Measurements from ENCODE around the gene EPB41L3.

Gene EPB41L3

GRCh38 chr18:5546660-5547059, 2.9 kb upstream of the EPB41L3 start:
- H3K4me1 ChIP-seq (ENCODE audit: insufficient read depth, low read length), result peaks cover 18% of the 10 kb centered on the region
- H2AFZ ChIP-seq (ENCODE audit: low read depth, low read length), result no peak overlapping the region
- no peaks in the 10 kb centered on the region for H3K9me3 ChIP-seq (ENCODE audit: low read length)
- H3K4me3 ChIP-seq (ENCODE audit: low read length), result no peak overlapping the region
- H3K36me3 ChIP-seq (ENCODE audit: insufficient read depth, low read length), result no peaks in the 10 kb centered on the region
- peaks cover 23% of the 10 kb centered on the region for H3K27me3 ChIP-seq (ENCODE audit: insufficient read depth, low read length)

DNA sequence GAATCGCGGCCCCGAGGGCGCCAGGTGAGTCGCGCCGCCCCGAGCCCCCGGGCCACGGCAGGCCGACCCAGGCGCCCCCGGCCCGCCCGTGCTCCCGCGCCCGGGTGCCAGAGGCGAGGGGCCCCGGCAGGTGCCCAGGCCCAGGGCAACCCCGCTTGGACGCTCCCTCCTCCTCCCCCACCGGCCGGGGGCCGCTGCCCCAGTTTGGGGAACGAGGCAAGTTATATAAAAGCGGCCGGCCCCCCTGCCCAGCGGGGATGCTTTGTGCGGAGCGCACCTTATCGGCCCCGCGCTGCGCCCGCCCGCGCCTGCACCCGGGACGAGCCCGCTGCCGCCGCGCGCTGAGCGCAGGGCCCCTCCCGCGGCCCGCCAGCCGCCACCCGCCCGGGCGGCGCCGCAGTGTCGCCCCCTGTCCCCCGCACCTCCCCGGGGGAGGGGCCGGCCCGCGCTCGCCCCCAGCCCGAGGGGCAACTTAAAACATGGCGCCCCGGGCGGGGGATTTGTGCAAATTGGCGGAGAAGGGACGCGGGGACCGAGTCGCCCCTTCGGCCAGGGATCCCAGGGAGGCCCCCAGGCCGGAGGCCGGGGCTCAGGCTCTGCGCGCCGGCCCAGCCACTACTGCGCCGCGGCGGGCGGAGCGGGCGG, 639 bp downstream of the EPB41L3 start:
- Histone ChIP-seq H3K4me3 (ENCODE audit: low read length) (peak overlapping the region; percentile 66), H3K4me1 (ENCODE audit: insufficient read depth, low read length) (peaks cover 18% of the 10 kb centered on the region), H2AFZ (ENCODE audit: low read depth, low read length) (peak overlapping the region; percentile 84), H3K9me3 (ENCODE audit: low read length) (no peaks in the 10 kb centered on the region), H3K27me3 (ENCODE audit: insufficient read depth, low read length) (peaks cover 27% of the 10 kb centered on the region), H3K36me3 (ENCODE audit: insufficient read depth, low read length) (no peaks in the 10 kb centered on the region)

GRCh38 chr18:5542515-5543035, 1.2 kb downstream of the EPB41L3 start:
- Histone ChIP-seq H2AFZ (ENCODE audit: low read depth, low read length) (peak overlapping the region; percentile 84), H3K27me3 (ENCODE audit: insufficient read depth, low read length) (peaks cover 27% of the 10 kb centered on the region), H3K4me1 (ENCODE audit: insufficient read depth, low read length) (peaks cover 18% of the 10 kb centered on the region), H3K9me3 (ENCODE audit: low read length) (no peaks in the 10 kb centered on the region), H3K4me3 (ENCODE audit: low read length) (peak overlapping the region; percentile 66), H3K36me3 (ENCODE audit: insufficient read depth, low read length) (no peaks in the 10 kb centered on the region)

DNA sequence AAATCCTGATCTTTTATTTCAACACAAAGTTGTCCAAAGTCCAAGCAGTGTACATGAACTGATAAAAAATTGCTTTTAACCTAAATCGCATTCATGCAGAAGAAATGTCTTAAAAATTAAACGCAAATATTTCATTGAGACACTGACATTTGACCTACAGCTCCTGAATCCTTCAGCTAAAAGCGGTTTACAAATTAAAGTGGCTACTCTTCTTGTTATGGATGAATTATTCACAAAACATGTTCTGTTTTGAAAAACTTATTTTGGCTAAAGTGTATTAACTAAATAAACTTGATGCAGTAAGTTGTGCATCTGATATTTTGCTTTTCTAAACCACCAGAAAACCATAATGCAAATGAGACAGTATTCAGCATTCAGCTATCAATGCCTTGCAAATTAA, 2.2 kb downstream of the EPB41L3 start:
- H3K4me1 ChIP-seq (ENCODE audit: insufficient read depth, low read length), result peaks cover 14% of the 10 kb centered on the region
- H3K4me3 ChIP-seq (ENCODE audit: low read length), result no peak overlapping the region
- H3K27me3 ChIP-seq (ENCODE audit: insufficient read depth, low read length), result peaks cover 27% of the 10 kb centered on the region
- H3K9me3 ChIP-seq (ENCODE audit: low read length), result no peaks in the 10 kb centered on the region
- H2AFZ ChIP-seq (ENCODE audit: low read depth, low read length), result no peak overlapping the region
- no peaks in the 10 kb centered on the region for H3K36me3 ChIP-seq (ENCODE audit: insufficient read depth, low read length)

GRCh38 chr18:5539391-5539790, 4.4 kb downstream of the EPB41L3 start:
- H3K36me3 ChIP-seq (ENCODE audit: insufficient read depth, low read length), result no peaks in the 10 kb centered on the region
- peaks cover 14% of the 10 kb centered on the region for H3K4me1 ChIP-seq (ENCODE audit: insufficient read depth, low read length)
- no peaks in the 10 kb centered on the region for H3K9me3 ChIP-seq (ENCODE audit: low read length)
- no peak overlapping the region for H3K4me3 ChIP-seq (ENCODE audit: low read length)
- no peak overlapping the region for H2AFZ ChIP-seq (ENCODE audit: low read depth, low read length)
- H3K27me3 ChIP-seq (ENCODE audit: insufficient read depth, low read length), result peaks cover 23% of the 10 kb centered on the region

DNA sequence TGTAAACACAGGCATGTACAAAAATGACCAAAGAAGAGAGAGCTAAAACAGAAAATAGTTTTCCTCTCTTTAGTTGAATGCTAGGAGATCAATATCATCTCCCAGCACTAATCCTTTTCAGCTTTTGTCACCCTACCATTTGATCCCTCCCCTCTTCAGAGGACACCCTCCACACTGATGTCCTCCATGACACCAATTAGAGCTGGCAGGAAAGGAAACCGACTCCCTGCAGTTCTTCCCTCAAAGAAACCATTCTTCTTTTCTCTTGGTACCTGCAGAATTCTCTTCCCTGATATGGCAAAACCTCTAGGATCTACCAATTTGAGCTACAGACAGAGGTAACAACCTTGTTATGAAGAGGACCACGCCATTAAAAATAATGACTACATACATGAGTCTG, 5.3 kb downstream of the EPB41L3 start:
- no peaks in the 10 kb centered on the region for H3K36me3 ChIP-seq (ENCODE audit: insufficient read depth, low read length)
- no peak overlapping the region for H2AFZ ChIP-seq (ENCODE audit: low read depth, low read length)
- H3K4me1 ChIP-seq (ENCODE audit: insufficient read depth, low read length), result peaks cover 11% of the 10 kb centered on the region
- no peaks in the 10 kb centered on the region for H3K9me3 ChIP-seq (ENCODE audit: low read length)
- no peak overlapping the region for H3K4me3 ChIP-seq (ENCODE audit: low read length)
- H3K27me3 ChIP-seq (ENCODE audit: insufficient read depth, low read length), result peaks cover 19% of the 10 kb centered on the region

GRCh38 chr18:5537860-5538259, 5.9 kb downstream of the EPB41L3 start:
- H3K36me3 ChIP-seq (ENCODE audit: insufficient read depth, low read length), result no peaks in the 10 kb centered on the region
- no peak overlapping the region for H3K4me3 ChIP-seq (ENCODE audit: low read length)
- peaks cover 8% of the 10 kb centered on the region for H3K4me1 ChIP-seq (ENCODE audit: insufficient read depth, low read length)
- H2AFZ ChIP-seq (ENCODE audit: low read depth, low read length), result no peak overlapping the region
- H3K9me3 ChIP-seq (ENCODE audit: low read length), result no peaks in the 10 kb centered on the region
- H3K27me3 ChIP-seq (ENCODE audit: insufficient read depth, low read length), result peaks cover 18% of the 10 kb centered on the region

GRCh38 chr18:5534845-5535244, 9.0 kb downstream of the EPB41L3 start:
- no peaks in the 10 kb centered on the region for H3K9me3 ChIP-seq (ENCODE audit: low read length)
- no peaks in the 10 kb centered on the region for H3K36me3 ChIP-seq (ENCODE audit: insufficient read depth, low read length)
- H3K4me1 ChIP-seq (ENCODE audit: insufficient read depth, low read length), result peaks cover 7% of the 10 kb centered on the region
- H3K27me3 ChIP-seq (ENCODE audit: insufficient read depth, low read length), result peaks cover 2% of the 10 kb centered on the region
- no peak overlapping the region for H3K4me3 ChIP-seq (ENCODE audit: low read length)
- H2AFZ ChIP-seq (ENCODE audit: low read depth, low read length), result no peak overlapping the region

- Histone ChIP-seq H3K9me3 (ENCODE audit: low read length) (no peaks in the 10 kb centered on the region), H3K4me3 (ENCODE audit: low read length) (no peak overlapping the region), H3K27me3 (ENCODE audit: insufficient read depth, low read length) (no peaks in the 10 kb centered on the region), H3K4me1 (ENCODE audit: insufficient read depth, low read length) (peaks cover 7% of the 10 kb centered on the region), H2AFZ (ENCODE audit: low read depth, low read length) (no peak overlapping the region), H3K36me3 (ENCODE audit: insufficient read depth, low read length) (no peaks in the 10 kb centered on the region)
These were observed 11.7 kb downstream of the EPB41L3 start for GRCh38 chr18:5532066-5532465.

GRCh38 chr18:5530629-5531178, 13.1 kb downstream of the EPB41L3 start:
- Histone ChIP-seq H3K27me3 (ENCODE audit: insufficient read depth, low read length) (no peaks in the 10 kb centered on the region), H3K9me3 (ENCODE audit: low read length) (no peaks in the 10 kb centered on the region), H3K4me1 (ENCODE audit: insufficient read depth, low read length) (peaks cover 7% of the 10 kb centered on the region), H3K36me3 (ENCODE audit: insufficient read depth, low read length) (no peaks in the 10 kb centered on the region), H2AFZ (ENCODE audit: low read depth, low read length) (no peak overlapping the region), H3K4me3 (ENCODE audit: low read length) (no peak overlapping the region)

- H3K36me3 ChIP-seq (ENCODE audit: insufficient read depth, low read length), result no peaks in the 10 kb centered on the region
- H3K9me3 ChIP-seq (ENCODE audit: low read length), result no peaks in the 10 kb centered on the region
- peaks cover 7% of the 10 kb centered on the region for H3K4me1 ChIP-seq (ENCODE audit: insufficient read depth, low read length)
- no peak overlapping the region for H2AFZ ChIP-seq (ENCODE audit: low read depth, low read length)
- H3K27me3 ChIP-seq (ENCODE audit: insufficient read depth, low read length), result no peaks in the 10 kb centered on the region
- no peak overlapping the region for H3K4me3 ChIP-seq (ENCODE audit: low read length)
These were observed 14.3 kb downstream of the EPB41L3 start for GRCh38 chr18:5529471-5529870.

DNA sequence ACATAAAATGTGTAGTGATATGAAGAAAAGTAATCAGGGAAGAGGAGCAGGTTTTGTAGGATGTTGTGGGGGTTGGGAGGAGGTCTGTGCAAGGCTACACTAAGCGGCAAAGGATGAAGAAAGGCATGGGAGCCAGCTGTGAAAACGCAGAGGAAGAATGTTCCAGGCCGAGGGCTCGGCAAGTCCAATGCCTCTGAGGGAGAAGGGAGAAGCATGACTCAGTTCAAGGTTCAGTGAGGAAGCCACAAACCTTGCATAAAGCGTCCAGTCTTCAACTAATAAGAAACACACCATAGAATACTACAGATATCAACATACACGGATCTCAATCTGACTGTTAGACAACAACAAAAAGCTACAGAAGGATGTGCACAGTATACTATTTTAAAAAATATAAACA, 16.2 kb downstream of the EPB41L3 start:
- no peak overlapping the region for H3K4me3 ChIP-seq (ENCODE audit: low read length)
- H2AFZ ChIP-seq (ENCODE audit: low read depth, low read length), result no peak overlapping the region
- no peaks in the 10 kb centered on the region for H3K27me3 ChIP-seq (ENCODE audit: insufficient read depth, low read length)
- no peaks in the 10 kb centered on the region for H3K9me3 ChIP-seq (ENCODE audit: low read length)
- peaks cover 7% of the 10 kb centered on the region for H3K4me1 ChIP-seq (ENCODE audit: insufficient read depth, low read length)
- no peaks in the 10 kb centered on the region for H3K36me3 ChIP-seq (ENCODE audit: insufficient read depth, low read length)

- no peaks in the 10 kb centered on the region for H3K9me3 ChIP-seq (ENCODE audit: low read length)
- no peaks in the 10 kb centered on the region for H3K27me3 ChIP-seq (ENCODE audit: insufficient read depth, low read length)
- no peak overlapping the region for H3K4me3 ChIP-seq (ENCODE audit: low read length)
- no peak overlapping the region for H2AFZ ChIP-seq (ENCODE audit: low read depth, low read length)
- no peaks in the 10 kb centered on the region for H3K4me1 ChIP-seq (ENCODE audit: insufficient read depth, low read length)
- H3K36me3 ChIP-seq (ENCODE audit: insufficient read depth, low read length), result no peaks in the 10 kb centered on the region
These were observed 19.1 kb downstream of the EPB41L3 start for GRCh38 chr18:5524660-5525059.

- no peaks in the 10 kb centered on the region for H3K4me1 ChIP-seq (ENCODE audit: insufficient read depth, low read length)
- H3K4me3 ChIP-seq (ENCODE audit: low read length), result no peak overlapping the region
- no peak overlapping the region for H2AFZ ChIP-seq (ENCODE audit: low read depth, low read length)
- no peaks in the 10 kb centered on the region for H3K27me3 ChIP-seq (ENCODE audit: insufficient read depth, low read length)
- H3K36me3 ChIP-seq (ENCODE audit: insufficient read depth, low read length), result no peaks in the 10 kb centered on the region
- H3K9me3 ChIP-seq (ENCODE audit: low read length), result no peaks in the 10 kb centered on the region
These were observed 22.8 kb downstream of the EPB41L3 start for GRCh38 chr18:5521000-5521399.
